OCI-LY7 (cell line): ENCODE data around the gene GADD45B.

ENCODE experiments used
- CTCF ChIP-seq: fragments of 200-600 bp; sonication (generic); conservative IDR thresholded peaks from 2 replicates; pipeline ENCODE4 v1.5.1; 2014; ENCODE audit warnings: mild to moderate bottlenecking, antibody characterized with exemption, low read length, moderate library complexity, mixed read lengths
- EZH2phosphoT487 ChIP-seq: fragments of 200-600 bp; sonication (generic); IDR thresholded peaks from 2 replicates; pipeline ENCODE4 v1.6.1; 2018; ENCODE audit warnings: low read depth, borderline replicate concordance, mild to moderate bottlenecking, mixed run types, antibody characterized with exemption, low read length, moderate library complexity, mixed read lengths

DNA sequence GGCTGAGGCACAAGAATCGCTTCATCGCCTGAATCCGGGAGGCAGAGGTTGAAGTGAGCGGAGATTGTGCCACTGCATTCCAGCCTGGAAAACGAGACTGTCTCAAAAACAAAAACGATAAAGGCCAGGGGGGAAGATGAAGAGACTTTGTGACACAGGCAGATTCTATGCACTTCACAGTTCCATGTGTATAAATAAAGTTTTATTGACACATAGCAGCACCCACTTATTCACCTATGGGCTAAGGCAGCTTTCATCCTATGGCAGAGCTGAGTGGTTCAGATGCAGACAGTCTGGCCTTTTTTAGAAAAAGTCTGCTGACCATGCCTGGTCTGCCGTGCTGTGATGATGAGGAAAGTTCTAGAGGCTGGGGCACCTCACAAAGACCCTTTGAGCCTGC lies 24.8 kb upstream of the GADD45B start:
- TF ChIP-seq EZH2phosphoT487, result no peak
- TF ChIP-seq CTCF, result no peak
